ENCODE results near the gene CLASRP. TPM values are rescaled to one million over a fixed set of nuclear protein-coding genes. Genes with fewer than 3 reads are reported as not detected.

The CLASRP gene
- total RNA-seq, 4 donors from 2014 or later = 28.8 to 121 (median 91.5) TPM

GRCh38 chr19:45037393-45038169, 1.3 kb upstream of the CLASRP start:
- Histone ChIP-seq H3K4me1 (peaks cover 25 to 33% of the 10 kb centered on the region in 2 donors), H3K36me3 (peaks cover 0 to 55% of the 10 kb centered on the region in 2 donors), H3K9me3 (no peaks in the 10 kb centered on the region), H3K27ac (no peak overlapping the region), H3K4me3 (no peak overlapping the region), H3K27me3 (no peaks in the 10 kb centered on the region)
- no peak for DNase-seq
- in situ Hi-C loops (cut with MboI; ENCODE audit: low sequenced_read_pairs in 4 of 4) = no loop called here
- no peak for TF ChIP-seq CTCF (IDR thresholded peaks at IDR 0.05 in 4 of 5, conservative IDR thresholded peaks at IDR 0.05 in 1 of 5)
- TF ChIP-seq POLR2A (IDR thresholded peaks at IDR 0.05) = no peak
- intact Hi-C loops (cut with DNase I; ENCODE audit: low total_unique reads) = loop anchor here (2.0 kb wide), 3 partner anchors 37 to 83 kb away; partner anchors contain the start of genes CLPTM1, GEMIN7 and RELB
- no peak for ATAC-seq

GRCh38 chr19:45040059-45040771, 1.4 kb downstream of the CLASRP start:
- Histone ChIP-seq H3K9me3 (no peaks in the 10 kb centered on the region), H3K4me3 (peak overlapping the region; percentile 87 to 97 (median 94)), H3K36me3 (peaks cover 0 to 56% of the 10 kb centered on the region in 2 donors), H3K27ac (peak overlapping the region in 2 of 4 donors; percentile 90 to 96), H3K4me1 (peaks cover 25 to 33% of the 10 kb centered on the region in 2 donors), H3K27me3 (no peaks in the 10 kb centered on the region)
- no peak for DNase-seq
- TF ChIP-seq POLR2A (IDR thresholded peaks at IDR 0.05) (no peak), CTCF (IDR thresholded peaks at IDR 0.05 in 4 of 5, conservative IDR thresholded peaks at IDR 0.05 in 1 of 5) (no peak)
- in situ Hi-C loops (cut with MboI; ENCODE audit: low sequenced_read_pairs in 4 of 4) (no loop called here), intact Hi-C loops (cut with DNase I; ENCODE audit: low total_unique reads) (no loop called here)
- no peak for ATAC-seq

- Histone ChIP-seq H3K4me1 (peaks cover 25 to 37% of the 10 kb centered on the region in 2 donors), H3K4me3 (no peak overlapping the region), H3K27ac (no peak overlapping the region), H3K36me3 (peaks cover 0 to 56% of the 10 kb centered on the region in 2 donors), H3K27me3 (no peaks in the 10 kb centered on the region), H3K9me3 (no peaks in the 10 kb centered on the region)
- in situ Hi-C loops (cut with MboI; ENCODE audit: low sequenced_read_pairs in 4 of 4) = no loop called here
- ATAC-seq = no peak
- DNase-seq = no peak
- TF ChIP-seq CTCF (IDR thresholded peaks at IDR 0.05 in 4 of 5, conservative IDR thresholded peaks at IDR 0.05 in 1 of 5) (no peak), POLR2A (IDR thresholded peaks at IDR 0.05) (no peak)
- intact Hi-C loops (cut with DNase I; ENCODE audit: low total_unique reads) = no loop called here
Observed at GRCh38 chr19:45041125-45041524, 2.3 kb downstream of the CLASRP start.

DNA sequence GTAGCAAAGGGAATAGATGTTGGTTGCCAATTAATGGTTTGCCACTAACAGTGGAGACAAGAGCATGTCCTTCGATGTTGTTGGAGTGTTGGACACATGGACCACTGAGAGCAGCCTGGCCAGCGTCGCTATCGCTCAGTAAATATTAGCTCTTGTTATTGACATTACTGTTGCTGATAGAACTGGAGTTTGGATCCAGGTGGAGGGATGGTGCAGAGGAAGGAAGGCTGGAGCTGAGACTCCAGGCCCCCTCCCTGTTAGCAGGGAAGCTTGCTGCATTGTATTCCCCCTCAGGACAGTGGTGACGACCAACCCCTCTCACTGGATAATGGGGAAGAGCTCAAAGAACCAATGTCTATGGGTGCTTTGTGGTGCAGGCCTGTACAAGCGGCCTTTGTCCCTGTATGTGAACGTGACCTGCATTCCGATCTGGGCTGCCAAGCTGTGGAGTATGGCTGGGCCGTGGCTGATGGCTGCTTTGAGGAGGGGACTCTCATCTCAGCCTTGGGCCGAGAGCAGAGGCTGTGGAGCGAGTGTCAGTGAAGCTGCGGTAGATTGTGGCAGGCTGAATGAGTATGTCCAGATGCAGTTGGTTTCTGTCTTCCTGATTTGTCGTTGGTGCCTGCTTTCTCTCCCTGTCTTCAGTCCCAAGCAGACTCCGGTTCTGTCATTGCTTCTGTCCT, 7.0 kb downstream of the CLASRP start:
- intact Hi-C loops (cut with DNase I; ENCODE audit: low total_unique reads) = no loop called here
- DNase-seq (no peak), ATAC-seq (no peak)
- H3K4me3 ChIP-seq = no peak overlapping the region
- H3K9me3 ChIP-seq = no peaks in the 10 kb centered on the region
- in situ Hi-C loops (cut with MboI; ENCODE audit: low sequenced_read_pairs in 4 of 4) = no loop called here
- H3K27me3 ChIP-seq = no peaks in the 10 kb centered on the region
- H3K27ac ChIP-seq = no peak overlapping the region
- H3K4me1 ChIP-seq = peaks cover 34 to 42% of the 10 kb centered on the region in 2 donors
- H3K36me3 ChIP-seq = peaks cover 0 to 51% of the 10 kb centered on the region in 2 donors
- TF ChIP-seq CTCF (IDR thresholded peaks at IDR 0.05 in 4 of 5, conservative IDR thresholded peaks at IDR 0.05 in 1 of 5) = no peak
- TF ChIP-seq POLR2A (IDR thresholded peaks at IDR 0.05) = no peak

Data from gastrocnemius medialis (tissue), 4 donors.